22Rv1 (cell line): ENCODE results near the gene TNP1.

Experiments used
- CTCF ChIP-seq: fragments of 450-650 bp; IDR thresholded peaks from 2 replicates; pipeline ENCODE4 v1.5.1; 2017; ENCODE audit warnings: mild to moderate bottlenecking
- ZFX ChIP-seq: fragments of 450-650 bp; IDR thresholded peaks from 2 replicates; pipeline ENCODE4 v1.6.1; 2017; ENCODE audit warnings: antibody characterized with exemption, borderline replicate concordance

GRCh38 chr2:216830346-216830745 is 29.5 kb downstream of the TNP1 start:
- TF ChIP-seq CTCF (no peak), ZFX (no peak)
